ENCODE data around the gene MFAP5. TPM values are rescaled to one million over a fixed set of nuclear protein-coding genes. Genes with fewer than 3 reads are reported as not detected.

MFAP5 gene
- polyA plus RNA-seq, 1 donor (not counting 4 experiments of a cell fraction or from before 2014, with no cell fraction given), result 317 TPM

- no peaks in the 10 kb centered on the region for H3K79me2 ChIP-seq (ENCODE audit: control insufficient read depth, insufficient read depth, low read length)
- H3K9ac ChIP-seq (ENCODE audit: control insufficient read depth, extremely low read depth, insufficient read depth, low read length), result no peak overlapping the region
These were observed 22.7 kb downstream of the MFAP5 start for GRCh38 chr12:8639936-8640335.

DNA sequence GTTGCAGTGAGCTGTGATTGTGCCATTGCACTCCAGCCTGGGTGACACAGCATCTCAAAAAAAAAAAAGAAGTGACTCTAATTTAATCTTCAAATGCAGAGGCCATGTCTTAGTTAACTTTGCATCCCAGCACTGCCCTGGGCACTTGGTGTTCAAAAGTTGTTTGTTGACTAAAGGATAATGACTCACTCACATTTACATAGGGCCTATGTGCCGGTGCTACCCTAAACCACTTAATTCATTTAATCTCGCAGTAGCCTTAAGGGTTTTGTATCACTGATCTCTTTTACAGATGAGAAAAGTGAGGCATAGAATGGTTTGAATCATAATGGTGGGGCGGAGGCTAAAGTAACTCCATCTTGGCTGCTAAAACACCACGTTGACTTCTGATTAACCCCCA is 23.7 kb downstream of the MFAP5 start:
- FAIRE-seq, result peak; percentile 39
- H3K4me1 ChIP-seq (ENCODE audit: control insufficient read depth, extremely low read depth, insufficient read depth, low read length), result peaks cover 17% of the 10 kb centered on the region

More at GRCh38 chr12:8639936-8640335, 22.7 kb downstream of the MFAP5 start:
- FAIRE-seq, result no peak
- H2AFZ ChIP-seq (ENCODE audit: control insufficient read depth, low read length), result no peak overlapping the region
- no peak for DNase-seq (ENCODE audit: low read depth, low spot score)
- no peak overlapping the region for H3K4me2 ChIP-seq (ENCODE audit: control insufficient read depth, extremely low read depth, insufficient read depth, low read depth, low read length)
- no peak for TF ChIP-seq EZH2 (IDR thresholded peaks at IDR 0.05; ENCODE audit: low read length)
- TF ChIP-seq, protein P1, sequence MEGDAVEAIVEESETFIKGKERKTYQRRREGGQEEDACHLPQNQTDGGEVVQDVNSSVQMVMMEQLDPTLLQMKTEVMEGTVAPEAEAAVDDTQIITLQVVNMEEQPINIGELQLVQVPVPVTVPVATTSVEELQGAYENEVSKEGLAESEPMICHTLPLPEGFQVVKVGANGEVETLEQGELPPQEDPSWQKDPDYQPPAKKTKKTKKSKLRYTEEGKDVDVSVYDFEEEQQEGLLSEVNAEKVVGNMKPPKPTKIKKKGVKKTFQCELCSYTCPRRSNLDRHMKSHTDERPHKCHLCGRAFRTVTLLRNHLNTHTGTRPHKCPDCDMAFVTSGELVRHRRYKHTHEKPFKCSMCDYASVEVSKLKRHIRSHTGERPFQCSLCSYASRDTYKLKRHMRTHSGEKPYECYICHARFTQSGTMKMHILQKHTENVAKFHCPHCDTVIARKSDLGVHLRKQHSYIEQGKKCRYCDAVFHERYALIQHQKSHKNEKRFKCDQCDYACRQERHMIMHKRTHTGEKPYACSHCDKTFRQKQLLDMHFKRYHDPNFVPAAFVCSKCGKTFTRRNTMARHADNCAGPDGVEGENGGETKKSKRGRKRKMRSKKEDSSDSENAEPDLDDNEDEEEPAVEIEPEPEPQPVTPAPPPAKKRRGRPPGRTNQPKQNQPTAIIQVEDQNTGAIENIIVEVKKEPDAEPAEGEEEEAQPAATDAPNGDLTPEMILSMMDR (optimal IDR thresholded peaks at IDR 0.05 in 1 of 3, IDR thresholded peaks at IDR 0.05 in 1 of 3, conservative IDR thresholded peaks at IDR 0.05 in 1 of 3; ENCODE audit: extremely low read depth in 1 of 3, insufficient read depth in 2 of 3, low read length in 3 of 3), result no peak
- H3K4me1 ChIP-seq (ENCODE audit: control insufficient read depth, extremely low read depth, insufficient read depth, low read length), result peaks cover 18% of the 10 kb centered on the region
- no peaks in the 10 kb centered on the region for H4K20me1 ChIP-seq (ENCODE audit: control insufficient read depth, extremely low read depth, insufficient read depth, low read length)
- dilution Hi-C loops (cut with MboI; ENCODE audit: extremely low pct_ligation_motif_present, low sequenced_read_pairs), result no loop called here
- H3K9me1 ChIP-seq (ENCODE audit: control insufficient read depth, extremely low read depth, insufficient read depth, low read length), result no peaks in the 10 kb centered on the region
- H3K9me3 ChIP-seq (ENCODE audit: control insufficient read depth, low read depth, low read length), result no peaks in the 10 kb centered on the region
- H3K27ac ChIP-seq (ENCODE audit: control insufficient read depth, insufficient read depth, low read length), result no peak overlapping the region
- H3K4me3 ChIP-seq (ENCODE audit: control insufficient read depth in 2 of 3, extremely low read depth in 1 of 3, insufficient read depth in 2 of 3, low read depth in 1 of 3, low read length in 3 of 3), result no peak overlapping the region
- no peaks in the 10 kb centered on the region for H3K27me3 ChIP-seq (ENCODE audit: control insufficient read depth, extremely low read depth, insufficient read depth, low read length)
- no peaks in the 10 kb centered on the region for H3K36me3 ChIP-seq (ENCODE audit: control insufficient read depth in 2 of 2, extremely low read depth in 1 of 2, insufficient read depth in 2 of 2, low read length in 2 of 2)

More for the DNA sequence above, 23.7 kb downstream of the MFAP5 start:
- TF ChIP-seq, protein P1 (optimal IDR thresholded peaks at IDR 0.05 in 1 of 3, IDR thresholded peaks at IDR 0.05 in 1 of 3, conservative IDR thresholded peaks at IDR 0.05 in 1 of 3; ENCODE audit: extremely low read depth in 1 of 3, insufficient read depth in 2 of 3, low read length in 3 of 3), result no peak
- TF ChIP-seq EZH2 (IDR thresholded peaks at IDR 0.05; ENCODE audit: low read length), result no peak
- no peaks in the 10 kb centered on the region for H3K79me2 ChIP-seq (ENCODE audit: control insufficient read depth, insufficient read depth, low read length)
- no peak overlapping the region for H3K4me2 ChIP-seq (ENCODE audit: control insufficient read depth, extremely low read depth, insufficient read depth, low read depth, low read length)
- H3K27me3 ChIP-seq (ENCODE audit: control insufficient read depth, extremely low read depth, insufficient read depth, low read length), result no peaks in the 10 kb centered on the region
- no peaks in the 10 kb centered on the region for H3K9me3 ChIP-seq (ENCODE audit: control insufficient read depth, low read depth, low read length)
- no peak overlapping the region for H2AFZ ChIP-seq (ENCODE audit: control insufficient read depth, low read length)
- DNase-seq (ENCODE audit: low read depth, low spot score), result no peak
- no peak overlapping the region for H3K4me3 ChIP-seq (ENCODE audit: control insufficient read depth in 2 of 3, extremely low read depth in 1 of 3, insufficient read depth in 2 of 3, low read depth in 1 of 3, low read length in 3 of 3)
- no peak overlapping the region for H3K27ac ChIP-seq (ENCODE audit: control insufficient read depth, insufficient read depth, low read length)
- H3K9ac ChIP-seq (ENCODE audit: control insufficient read depth, extremely low read depth, insufficient read depth, low read length), result no peak overlapping the region
- dilution Hi-C loops (cut with MboI; ENCODE audit: extremely low pct_ligation_motif_present, low sequenced_read_pairs), result no loop called here
- no peaks in the 10 kb centered on the region for H3K9me1 ChIP-seq (ENCODE audit: control insufficient read depth, extremely low read depth, insufficient read depth, low read length)
- no peaks in the 10 kb centered on the region for H4K20me1 ChIP-seq (ENCODE audit: control insufficient read depth, extremely low read depth, insufficient read depth, low read length)
- no peaks in the 10 kb centered on the region for H3K36me3 ChIP-seq (ENCODE audit: control insufficient read depth in 2 of 2, extremely low read depth in 1 of 2, insufficient read depth in 2 of 2, low read length in 2 of 2)

All from keratinocyte (primary cell).